GM12892 (cell line): ENCODE measurements around the gene GMEB2.

ENCODE experiments used
- POLR2A ChIP-seq: IDR thresholded peaks from 2 replicates; pipeline ENCODE4 v1.6.1; 2011; ENCODE audit warnings: low read depth, low read length, control low read depth
- POLR2AphosphoS5 ChIP-seq: IDR thresholded peaks from 2 replicates; pipeline ENCODE4 v1.6.1; 2011; ENCODE audit warnings: low read depth, low read length, control low read depth
- TAF1 ChIP-seq: IDR thresholded peaks from 2 replicates; pipeline ENCODE4 v1.6.1; 2011; ENCODE audit warnings: low read depth, mild to moderate bottlenecking, control low read depth, low read length, borderline replicate concordance

DNA sequence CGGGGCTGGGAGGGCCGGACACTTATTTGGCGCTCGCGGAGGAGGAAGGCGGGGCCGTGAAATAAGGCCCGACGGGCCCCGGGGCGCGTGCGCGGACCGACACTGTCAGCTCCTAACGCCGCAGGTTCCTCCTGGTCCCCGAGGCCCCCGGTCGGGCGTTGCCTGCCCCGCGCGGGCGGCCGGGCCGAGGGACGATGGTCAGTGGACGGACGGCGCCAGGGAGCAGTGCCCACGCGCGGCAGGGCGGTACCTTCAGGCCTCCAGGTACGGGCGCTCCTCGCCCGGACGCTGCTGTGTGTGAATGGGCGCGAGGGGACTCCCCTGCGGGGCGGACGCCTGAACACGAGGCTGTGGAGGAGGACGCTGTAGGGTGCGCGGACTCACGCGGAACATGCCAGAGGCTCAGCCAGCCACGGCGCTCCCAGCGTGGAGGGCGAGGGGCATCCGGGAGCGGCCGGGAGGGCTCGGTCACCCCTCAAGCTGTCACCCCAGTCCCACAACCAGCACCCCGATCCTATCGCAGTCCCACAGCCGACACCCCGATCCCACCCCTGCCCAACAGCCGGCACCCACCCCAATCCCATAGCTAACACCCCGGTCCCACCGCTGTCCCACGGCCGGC is 339 bp upstream of the GMEB2 start:
- peak; percentile 72 for TF ChIP-seq POLR2AphosphoS5
- peak; percentile 85 for TF ChIP-seq POLR2A
- TF ChIP-seq TAF1: peak; percentile 72; the same call in 1 of the 2 replicates
